ENCODE data around the gene SDF2L1.
"Not testable (repeated sequence)": the region's sequence is repeated elsewhere in the genome, so short reads cannot be mapped to it uniquely, and the experiment has no call there.

DNA sequence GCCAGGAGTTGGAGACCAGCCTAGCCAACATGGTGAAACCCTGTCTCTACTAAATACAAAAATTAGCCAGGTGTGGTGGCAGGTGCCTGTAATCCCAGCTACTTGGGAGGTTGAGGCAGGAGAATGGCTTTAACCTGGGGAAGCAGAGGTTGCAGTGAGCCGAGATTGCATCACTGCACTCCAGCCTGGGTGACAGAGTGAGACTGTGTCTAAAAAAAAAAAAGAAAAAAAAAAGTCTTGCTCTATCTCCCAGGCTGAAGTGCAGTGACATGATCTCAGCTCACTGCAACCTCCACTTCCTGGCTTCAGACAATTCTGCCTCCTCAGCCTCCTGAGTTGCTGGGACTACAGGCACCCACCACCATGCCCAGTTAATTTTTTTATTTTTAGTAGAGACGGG lies 4.7 kb upstream of the SDF2L1 start:
- TF ChIP-seq POLR2A (IDR thresholded peaks at IDR 0.05), result not testable (repeated sequence)
- TF ChIP-seq, protein P1, sequence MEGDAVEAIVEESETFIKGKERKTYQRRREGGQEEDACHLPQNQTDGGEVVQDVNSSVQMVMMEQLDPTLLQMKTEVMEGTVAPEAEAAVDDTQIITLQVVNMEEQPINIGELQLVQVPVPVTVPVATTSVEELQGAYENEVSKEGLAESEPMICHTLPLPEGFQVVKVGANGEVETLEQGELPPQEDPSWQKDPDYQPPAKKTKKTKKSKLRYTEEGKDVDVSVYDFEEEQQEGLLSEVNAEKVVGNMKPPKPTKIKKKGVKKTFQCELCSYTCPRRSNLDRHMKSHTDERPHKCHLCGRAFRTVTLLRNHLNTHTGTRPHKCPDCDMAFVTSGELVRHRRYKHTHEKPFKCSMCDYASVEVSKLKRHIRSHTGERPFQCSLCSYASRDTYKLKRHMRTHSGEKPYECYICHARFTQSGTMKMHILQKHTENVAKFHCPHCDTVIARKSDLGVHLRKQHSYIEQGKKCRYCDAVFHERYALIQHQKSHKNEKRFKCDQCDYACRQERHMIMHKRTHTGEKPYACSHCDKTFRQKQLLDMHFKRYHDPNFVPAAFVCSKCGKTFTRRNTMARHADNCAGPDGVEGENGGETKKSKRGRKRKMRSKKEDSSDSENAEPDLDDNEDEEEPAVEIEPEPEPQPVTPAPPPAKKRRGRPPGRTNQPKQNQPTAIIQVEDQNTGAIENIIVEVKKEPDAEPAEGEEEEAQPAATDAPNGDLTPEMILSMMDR (IDR thresholded peaks at IDR 0.05), result not testable (repeated sequence)

Measured in thyroid gland (tissue), 4 donors.